H1 (cell line): ENCODE results near the gene CDCA4. TPM values are rescaled to one million over a fixed set of nuclear protein-coding genes. Genes with fewer than 3 reads are reported as not detected.
A peak's percentile ranks its signal among the peaks of the same experiment; 100 is the strongest.

Experiments
- CTCF ChIA-PET: fragments of 300-600 bp; sonication (Branson Sonifier 250); formaldehyde crosslinking; loops from one replicate; lab custom pipeline; 2021; ENCODE audit not compliant: partially characterized antibody; lab: Charles Lee
- POLR2A ChIA-PET: fragments of 300-600 bp; sonication (Branson Sonifier 250); formaldehyde crosslinking; loops from one replicate; lab custom pipeline; 2021; ENCODE audit warnings: inconsistent platforms; ENCODE audit not compliant: partially characterized antibody; lab: Charles Lee
- DNase-seq, 2 experiments: peaks; one replicate each; pipeline versions ENCODE4 v3.0.0 to v3.0.0-alpha.2; 2010 to 2022; ENCODE audit warnings: low spot score in 2 of 2, low read depth in 1 of 2, mixed read lengths in 1 of 2
- FAIRE-seq: peaks from 2 replicates; lab custom pipeline; 2011; peaks lifted over from hg19 to GRCh38; lab: Jason Lieb, UNC
- H2AFZ ChIP-seq: 2 replicates; pipeline ENCODE4 v1.8.1; 2012; ENCODE audit warnings: low read length, inconsistent platforms
- H2AK5ac ChIP-seq: 2 replicates; pipeline ENCODE4 v1.6.1; 2013; ENCODE audit warnings: low read depth, low read length
- H2BK120ac ChIP-seq: replicated peaks from 2 replicates; pipeline ENCODE3; 2013; ENCODE audit warnings: low read depth, low read length, inconsistent platforms
- H2BK12ac ChIP-seq: 2 replicates; pipeline ENCODE4 v1.6.1; 2013; ENCODE audit warnings: low read depth, low read length
- H2BK15ac ChIP-seq: 2 replicates; pipeline ENCODE4 v1.6.1; 2013; ENCODE audit warnings: low read length
- H2BK20ac ChIP-seq: 2 replicates; pipeline ENCODE4 v1.6.1; 2013; ENCODE audit warnings: low read length
- H2BK5ac ChIP-seq: 2 replicates; pipeline ENCODE4 v1.6.1; 2013; ENCODE audit warnings: low read depth, low read length
- H3K14ac ChIP-seq: 2 replicates; pipeline ENCODE4 v1.6.1; 2013; ENCODE audit warnings: inconsistent platforms; ENCODE audit not compliant: insufficient read length
- H3K18ac ChIP-seq: 2 replicates; pipeline ENCODE4 v1.6.1; 2013; ENCODE audit warnings: low read length; ENCODE audit errors: extremely low read depth
- H3K23ac ChIP-seq: 2 replicates; pipeline ENCODE4 v1.6.1; 2013; ENCODE audit warnings: inconsistent platforms; ENCODE audit not compliant: insufficient read length
- H3K23me2 ChIP-seq: 2 replicates; pipeline ENCODE4 v1.6.1; 2013; ENCODE audit warnings: low read depth, low read length
- H3K27ac ChIP-seq: 2 replicates; pipeline ENCODE4 v1.6.1; 2011; ENCODE audit warnings: low read depth, low read length, inconsistent platforms
- H3K27me3 ChIP-seq, 4 experiments: replicated peaks in 1 of 4; 1 replicate in 1 of 4; 2 replicates in 3 of 4; pipeline versions ENCODE4 v1.6.1 to v1.8.1; 2011 to 2013; ENCODE audit warnings: low read length in 3 of 4, mild to moderate bottlenecking in 3 of 4, inconsistent platforms in 2 of 4, mixed read lengths in 2 of 4, moderate library complexity in 1 of 4; ENCODE audit not compliant: control insufficient read depth in 3 of 4, insufficient read depth in 3 of 4; ENCODE audit errors: extremely low read depth in 1 of 4
- H3K36me3 ChIP-seq, 4 experiments: 2 replicates each; pipeline versions ENCODE4 v1.6.1 to v1.8.1; 2011 to 2013; ENCODE audit warnings: mild to moderate bottlenecking in 4 of 4, low read length in 3 of 4, moderate library complexity in 2 of 4, control low read depth in 1 of 4, inconsistent platforms in 1 of 4; ENCODE audit not compliant: insufficient read depth in 4 of 4, control insufficient read depth in 2 of 4
- H3K4ac ChIP-seq: replicated peaks from 2 replicates; pipeline ENCODE3; 2013; ENCODE audit warnings: low read length, low read depth, mixed read lengths, inconsistent platforms; ENCODE audit not compliant: insufficient read length
- H3K4me1 ChIP-seq, 4 experiments: replicated peaks in 1 of 4; 1 replicate in 1 of 4; 2 replicates in 3 of 4; pipeline versions ENCODE4 v1.6.1 to v1.8.1; 2011 to 2013; ENCODE audit warnings: low read length in 3 of 4, inconsistent platforms in 2 of 4, mixed read lengths in 1 of 4; ENCODE audit not compliant: insufficient read depth in 4 of 4, control insufficient read depth in 3 of 4
- H3K4me2 ChIP-seq, 2 experiments: 2 replicates each; pipeline versions ENCODE4 v1.6.1 to v1.8.1; 2011 to 2013; ENCODE audit warnings: low read depth in 2 of 2, low read length in 2 of 2, control low read depth in 1 of 2, inconsistent platforms in 1 of 2, mild to moderate bottlenecking in 1 of 2; ENCODE audit not compliant: insufficient read depth in 1 of 2
- H3K4me3 ChIP-seq, 4 experiments: fragments of 200-600, 300-600 bp in 1 of 4; sonication (generic), shearing (Covaris generic), sonication (Bioruptor Twin) in 1 of 4; 2 replicates each; pipeline versions ENCODE4 v1.5.1 to v1.8.1; 2011 to 2016; ENCODE audit warnings: low read length in 4 of 4, low read depth in 3 of 4, control low read depth in 2 of 4, inconsistent platforms in 2 of 4, mild to moderate bottlenecking in 2 of 4, mixed read lengths in 1 of 4, moderate library complexity in 1 of 4; ENCODE audit not compliant: insufficient read depth in 2 of 4; ENCODE audit errors: extremely low read depth in 1 of 4
- H3K56ac ChIP-seq: replicated peaks from 2 replicates; pipeline ENCODE3; 2013; ENCODE audit warnings: low read depth, mild to moderate bottlenecking, mixed read lengths, low read length, inconsistent platforms; ENCODE audit not compliant: insufficient read length
- H3K79me1 ChIP-seq: 2 replicates; pipeline ENCODE4 v1.6.1; 2013; ENCODE audit warnings: low read depth, low read length, control low read depth
- H3K79me2 ChIP-seq, 2 experiments: 2 replicates each; pipeline versions ENCODE4 v1.6.1 to v1.8.1; 2012 to 2013; ENCODE audit warnings: low read length in 2 of 2, mild to moderate bottlenecking in 2 of 2, inconsistent platforms in 1 of 2; ENCODE audit not compliant: insufficient read depth in 2 of 2, control insufficient read depth in 1 of 2
- H3K9ac ChIP-seq, 4 experiments: replicated peaks in 1 of 4; 1 replicate in 1 of 4; 2 replicates in 3 of 4; pipeline versions ENCODE4 v1.6.1 to v1.8.1; 2011 to 2013; ENCODE audit warnings: low read depth in 3 of 4, low read length in 3 of 4, control low read depth in 2 of 4, mild to moderate bottlenecking in 2 of 4, moderate library complexity in 2 of 4, inconsistent platforms in 1 of 4; ENCODE audit errors: extremely low read depth in 1 of 4
- H3K9me3 ChIP-seq, 2 experiments: 2 replicates each; pipeline versions ENCODE4 v1.6.1 to v1.8.1; 2012 to 2013; ENCODE audit warnings: mild to moderate bottlenecking in 2 of 2, moderate library complexity in 2 of 2, control low read depth in 1 of 2, inconsistent platforms in 1 of 2, low read depth in 1 of 2, low read length in 1 of 2, mixed read lengths in 1 of 2; ENCODE audit not compliant: insufficient read depth in 2 of 2
- H4K20me1 ChIP-seq, 2 experiments: replicated peaks in 1 of 2; 2 replicates each; pipeline versions ENCODE3 to v1.8.1; 2011 to 2013; ENCODE audit warnings: inconsistent platforms in 2 of 2, low read length in 2 of 2, mild to moderate bottlenecking in 1 of 2; ENCODE audit not compliant: insufficient read depth in 2 of 2, control insufficient read depth in 1 of 2
- H4K5ac ChIP-seq: 2 replicates; pipeline ENCODE4 v1.6.1; 2013; ENCODE audit warnings: low read length, low read depth, mixed read lengths, inconsistent platforms; ENCODE audit not compliant: insufficient read length
- H4K8ac ChIP-seq: 2 replicates; pipeline ENCODE4 v1.8.0; 2013; ENCODE audit warnings: mild to moderate bottlenecking, moderate library complexity, low read length, inconsistent platforms; ENCODE audit not compliant: insufficient read depth; ENCODE audit errors: extremely low read depth
- H4K91ac ChIP-seq: replicated peaks from 2 replicates; pipeline ENCODE3; 2013; ENCODE audit warnings: low read length, mixed read lengths, inconsistent platforms; ENCODE audit not compliant: insufficient read length
- CTCF ChIP-seq, 3 experiments: IDR thresholded peaks; 1 replicate in 2 of 3; 2 replicates in 1 of 3; pipeline versions ENCODE4 v1.5.1 to v1.6.1; 2011; ENCODE audit warnings: low read length in 3 of 3, mild to moderate bottlenecking in 3 of 3, inconsistent platforms in 2 of 3, low read depth in 1 of 3, moderate library complexity in 1 of 3; ENCODE audit not compliant: insufficient read depth in 1 of 3; ENCODE audit errors: control extremely low read depth in 1 of 3
- WGBS, 2 experiments: shearing (Covaris generic) in 1 of 2; methylation state at CpG; one replicate each; pipeline versions ENCODE4 v1.1.6 to v1.1.7; 2013 to 2015; ENCODE audit warnings: low lambda C conversion rate in 2 of 2, mixed read lengths in 2 of 2, inconsistent platforms in 1 of 2, low coverage in 1 of 2, missing lambda C conversion rate in 1 of 2; ENCODE audit not compliant: insufficient replicate concordance in 2 of 2, insufficient coverage in 1 of 2, insufficient read length in 1 of 2; ENCODE audit errors: extremely low coverage in 1 of 2, missing lambda C conversion rate in 1 of 2; 5-methylcytosine and 5-hydroxymethylcytosine counted together
- polyA plus RNA-seq, 7 experiments: library from polyadenylated mRNA; depleted of rRNA in 3 of 7; stranded (reverse) in 5 of 7; unstranded in 2 of 7; fragments of >200 nt in 5 of 7; fragments of 200-250 nt in 2 of 7; gene quantifications; 1 replicate in 5 of 7; 2 replicates in 1 of 7; 4 replicates in 1 of 7; pipeline versions ENCODE4 v1.2.1 to v1.2.3, GENCODE V29; 2011 to 2013; ENCODE audit warnings: missing spikeins in 2 of 7, mixed read lengths in 2 of 7
- total RNA-seq: library from RNA; stranded (reverse); fragmentation: NEBNext Ultra II Directional; extraction: Animal tissue kit (Norgen Biotek cat#: 25700); gene quantifications from 2 replicates; pipeline ENCODE4 v1.2.1, GENCODE V29; 2021
- TF ChIP-seq, protein P1 (sequence below): IDR thresholded peaks from 2 replicates; pipeline ENCODE4 v1.6.1; 2011; ENCODE audit warnings: low read depth, mild to moderate bottlenecking, low read length; ENCODE audit not compliant: insufficient read depth

The CDCA4 gene
- total and polyA plus RNA-seq, 2 of the 8 experiments (the other 6 are each of a cell fraction or from before 2014, with no cell fraction given), result 49.9 to 62.4 TPM

DNA sequence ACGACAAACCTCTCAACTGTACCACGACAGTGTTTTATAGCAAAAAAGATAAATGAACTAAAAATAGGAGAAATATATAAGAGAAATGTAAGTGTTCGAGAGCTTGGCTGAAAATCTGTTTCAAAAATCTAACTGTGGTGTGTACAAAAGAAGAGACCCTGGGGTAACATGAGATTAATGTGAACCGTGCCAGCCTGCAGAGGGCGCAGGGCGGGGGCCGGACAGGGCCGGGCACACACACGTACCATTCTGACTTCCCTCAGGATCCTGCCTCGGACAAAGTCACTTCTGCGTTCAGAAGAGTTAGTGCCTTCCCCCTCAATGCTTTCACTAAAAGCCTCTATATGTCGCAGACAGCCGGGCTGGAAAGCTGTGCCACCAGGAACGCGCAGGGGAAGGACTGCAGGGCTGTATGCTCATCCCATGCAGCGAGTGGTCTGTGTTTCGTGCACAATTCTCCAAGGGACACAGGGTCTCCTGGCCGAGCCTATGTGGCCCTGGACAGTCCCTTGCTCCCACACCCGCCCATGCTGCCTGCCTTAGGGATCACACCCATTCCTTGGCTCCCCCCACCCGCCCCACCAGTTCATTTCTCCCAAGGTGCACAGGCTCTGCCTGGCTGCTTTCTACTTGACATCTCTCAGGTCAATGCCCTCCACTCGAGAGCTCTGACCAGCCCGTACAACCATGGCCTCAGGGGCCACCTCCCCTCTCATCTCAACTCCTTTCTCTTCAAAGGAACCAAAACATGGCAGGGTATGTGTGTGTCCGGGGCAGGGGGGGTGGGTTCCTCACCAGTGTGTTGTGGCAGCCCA lies 8.5 kb downstream of the CDCA4 start:
- no peak overlapping the region for H2AK5ac ChIP-seq
- H3K14ac ChIP-seq, result no peak overlapping the region
- H2AFZ ChIP-seq, result no peak overlapping the region
- H3K56ac ChIP-seq, result no peak overlapping the region
- H4K20me1 ChIP-seq, result peaks cover 44 to 66% of the 10 kb centered on the region in 2 experiments
- H3K27ac ChIP-seq, result no peak overlapping the region; the same call in 1 of the 2 replicates
- TF ChIP-seq, protein P1, sequence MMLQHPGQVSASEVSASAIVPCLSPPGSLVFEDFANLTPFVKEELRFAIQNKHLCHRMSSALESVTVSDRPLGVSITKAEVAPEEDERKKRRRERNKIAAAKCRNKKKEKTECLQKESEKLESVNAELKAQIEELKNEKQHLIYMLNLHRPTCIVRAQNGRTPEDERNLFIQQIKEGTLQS, result no peak
- TF ChIP-seq CTCF (IDR thresholded peaks at IDR 0.05; ENCODE audit: control extremely low read depth in 1 of 3, insufficient read depth in 1 of 3, low read depth in 1 of 3, low read length in 3 of 3), result peak; percentile 9 to 28 (median 17); a peak in 3 of 4 replicates
- no peak overlapping the region for H4K5ac ChIP-seq
- no peaks in the 10 kb centered on the region for H3K9me3 ChIP-seq
- peaks cover 12 to 40% (median 25%) of the 10 kb centered on the region in 4 experiments; a peak in 7 of 8 replicates for H3K36me3 ChIP-seq
- H2BK120ac ChIP-seq, result no peak overlapping the region
- peaks cover 46 to 72% of the 10 kb centered on the region in 2 experiments for H3K79me2 ChIP-seq
- POLR2A ChIA-PET, result interaction anchor here (0.6 to 1.7 kb wide), 3 partner anchors 11 to 166 kb away, joined by 3 read pairs; no protein-coding TSS in a partner anchor
- H3K4me2 ChIP-seq, result no peak overlapping the region
- no peak overlapping the region for H4K91ac ChIP-seq
- no peak overlapping the region for H3K9ac ChIP-seq
- 86% methylated on average over 21 of the region's 23 CpGs; no CpG with 5 or more reads in 1 of the 2 experiments for WGBS, 2 experiments
- no peak overlapping the region for H2BK15ac ChIP-seq
- no peak overlapping the region for H2BK12ac ChIP-seq
- H4K8ac ChIP-seq, result no peak overlapping the region
- H2BK20ac ChIP-seq, result no peak overlapping the region
- peaks cover 4 to 10% (median 7%) of the 10 kb centered on the region in 4 experiments; a peak in 6 of 7 replicates for H3K4me1 ChIP-seq
- DNase-seq (no peak), FAIRE-seq (no peak)
- no peak overlapping the region for H3K23ac ChIP-seq
- H3K79me1 ChIP-seq, result peaks cover 15% of the 10 kb centered on the region
- no peak overlapping the region for H3K4me3 ChIP-seq
- no peak overlapping the region for H3K18ac ChIP-seq
- no peaks in the 10 kb centered on the region for H3K27me3 ChIP-seq
- no peaks in the 10 kb centered on the region for H3K23me2 ChIP-seq
- H3K4ac ChIP-seq, result no peak overlapping the region
- no peak overlapping the region for H2BK5ac ChIP-seq
- CTCF ChIA-PET, result interaction anchor here (0.8 to 2.7 kb wide), 11 partner anchors 12 to 53 kb away, joined by 3 to 10 read pairs (median 3); partner anchors contain the start of gene GPR132
